H1 (cell line): Measurements from ENCODE around the gene CACNA2D3. TPM values are rescaled to one million over a fixed set of nuclear protein-coding genes. Genes with fewer than 3 reads are reported as not detected.

Experiments used
- CTCF ChIA-PET: fragments of 300-600 bp; sonication (Branson Sonifier 250); formaldehyde crosslinking; loops from one replicate; lab custom pipeline; 2021; ENCODE audit not compliant: partially characterized antibody; lab: Charles Lee
- POLR2A ChIA-PET: fragments of 300-600 bp; sonication (Branson Sonifier 250); formaldehyde crosslinking; loops from one replicate; lab custom pipeline; 2021; ENCODE audit warnings: inconsistent platforms; ENCODE audit not compliant: partially characterized antibody; lab: Charles Lee
- DNase-seq, 2 experiments: peaks; one replicate each; pipeline versions ENCODE4 v3.0.0 to v3.0.0-alpha.2; 2010 to 2022; ENCODE audit warnings: low spot score in 2 of 2, low read depth in 1 of 2, mixed read lengths in 1 of 2
- FAIRE-seq: peaks from 2 replicates; lab custom pipeline; 2011; peaks lifted over from hg19 to GRCh38; lab: Jason Lieb, UNC
- H2AFZ ChIP-seq: 2 replicates; pipeline ENCODE4 v1.8.1; 2012; ENCODE audit warnings: low read length, inconsistent platforms
- H2AK5ac ChIP-seq: 2 replicates; pipeline ENCODE4 v1.6.1; 2013; ENCODE audit warnings: low read depth, low read length
- H2BK120ac ChIP-seq: replicated peaks from 2 replicates; pipeline ENCODE3; 2013; ENCODE audit warnings: low read depth, low read length, inconsistent platforms
- H2BK12ac ChIP-seq: 2 replicates; pipeline ENCODE4 v1.6.1; 2013; ENCODE audit warnings: low read depth, low read length
- H2BK15ac ChIP-seq: 2 replicates; pipeline ENCODE4 v1.6.1; 2013; ENCODE audit warnings: low read length
- H2BK20ac ChIP-seq: 2 replicates; pipeline ENCODE4 v1.6.1; 2013; ENCODE audit warnings: low read length
- H2BK5ac ChIP-seq: 2 replicates; pipeline ENCODE4 v1.6.1; 2013; ENCODE audit warnings: low read depth, low read length
- H3K14ac ChIP-seq: 2 replicates; pipeline ENCODE4 v1.6.1; 2013; ENCODE audit warnings: inconsistent platforms; ENCODE audit not compliant: insufficient read length
- H3K18ac ChIP-seq: 2 replicates; pipeline ENCODE4 v1.6.1; 2013; ENCODE audit warnings: low read length; ENCODE audit errors: extremely low read depth
- H3K23ac ChIP-seq: 2 replicates; pipeline ENCODE4 v1.6.1; 2013; ENCODE audit warnings: inconsistent platforms; ENCODE audit not compliant: insufficient read length
- H3K23me2 ChIP-seq: 2 replicates; pipeline ENCODE4 v1.6.1; 2013; ENCODE audit warnings: low read depth, low read length
- H3K27ac ChIP-seq: 2 replicates; pipeline ENCODE4 v1.6.1; 2011; ENCODE audit warnings: low read depth, low read length, inconsistent platforms
- H3K27me3 ChIP-seq, 4 experiments: replicated peaks in 1 of 4; 1 replicate in 1 of 4; 2 replicates in 3 of 4; pipeline versions ENCODE4 v1.6.1 to v1.8.1; 2011 to 2013; ENCODE audit warnings: low read length in 3 of 4, mild to moderate bottlenecking in 3 of 4, inconsistent platforms in 2 of 4, mixed read lengths in 2 of 4, moderate library complexity in 1 of 4; ENCODE audit not compliant: control insufficient read depth in 3 of 4, insufficient read depth in 3 of 4; ENCODE audit errors: extremely low read depth in 1 of 4
- H3K36me3 ChIP-seq, 4 experiments: 2 replicates each; pipeline versions ENCODE4 v1.6.1 to v1.8.1; 2011 to 2013; ENCODE audit warnings: mild to moderate bottlenecking in 4 of 4, low read length in 3 of 4, moderate library complexity in 2 of 4, control low read depth in 1 of 4, inconsistent platforms in 1 of 4; ENCODE audit not compliant: insufficient read depth in 4 of 4, control insufficient read depth in 2 of 4
- H3K4ac ChIP-seq: replicated peaks from 2 replicates; pipeline ENCODE3; 2013; ENCODE audit warnings: low read length, low read depth, mixed read lengths, inconsistent platforms; ENCODE audit not compliant: insufficient read length
- H3K4me1 ChIP-seq, 4 experiments: replicated peaks in 1 of 4; 1 replicate in 1 of 4; 2 replicates in 3 of 4; pipeline versions ENCODE4 v1.6.1 to v1.8.1; 2011 to 2013; ENCODE audit warnings: low read length in 3 of 4, inconsistent platforms in 2 of 4, mixed read lengths in 1 of 4; ENCODE audit not compliant: insufficient read depth in 4 of 4, control insufficient read depth in 3 of 4
- H3K4me2 ChIP-seq, 2 experiments: 2 replicates each; pipeline versions ENCODE4 v1.6.1 to v1.8.1; 2011 to 2013; ENCODE audit warnings: low read depth in 2 of 2, low read length in 2 of 2, control low read depth in 1 of 2, inconsistent platforms in 1 of 2, mild to moderate bottlenecking in 1 of 2; ENCODE audit not compliant: insufficient read depth in 1 of 2
- H3K4me3 ChIP-seq, 4 experiments: fragments of 200-600, 300-600 bp in 1 of 4; sonication (generic), shearing (Covaris generic), sonication (Bioruptor Twin) in 1 of 4; 2 replicates each; pipeline versions ENCODE4 v1.5.1 to v1.8.1; 2011 to 2016; ENCODE audit warnings: low read length in 4 of 4, low read depth in 3 of 4, control low read depth in 2 of 4, inconsistent platforms in 2 of 4, mild to moderate bottlenecking in 2 of 4, mixed read lengths in 1 of 4, moderate library complexity in 1 of 4; ENCODE audit not compliant: insufficient read depth in 2 of 4; ENCODE audit errors: extremely low read depth in 1 of 4
- H3K56ac ChIP-seq: replicated peaks from 2 replicates; pipeline ENCODE3; 2013; ENCODE audit warnings: low read depth, mild to moderate bottlenecking, mixed read lengths, low read length, inconsistent platforms; ENCODE audit not compliant: insufficient read length
- H3K79me1 ChIP-seq: 2 replicates; pipeline ENCODE4 v1.6.1; 2013; ENCODE audit warnings: low read depth, low read length, control low read depth
- H3K79me2 ChIP-seq, 2 experiments: 2 replicates each; pipeline versions ENCODE4 v1.6.1 to v1.8.1; 2012 to 2013; ENCODE audit warnings: low read length in 2 of 2, mild to moderate bottlenecking in 2 of 2, inconsistent platforms in 1 of 2; ENCODE audit not compliant: insufficient read depth in 2 of 2, control insufficient read depth in 1 of 2
- H3K9ac ChIP-seq, 4 experiments: replicated peaks in 1 of 4; 1 replicate in 1 of 4; 2 replicates in 3 of 4; pipeline versions ENCODE4 v1.6.1 to v1.8.1; 2011 to 2013; ENCODE audit warnings: low read depth in 3 of 4, low read length in 3 of 4, control low read depth in 2 of 4, mild to moderate bottlenecking in 2 of 4, moderate library complexity in 2 of 4, inconsistent platforms in 1 of 4; ENCODE audit errors: extremely low read depth in 1 of 4
- H3K9me3 ChIP-seq, 2 experiments: 2 replicates each; pipeline versions ENCODE4 v1.6.1 to v1.8.1; 2012 to 2013; ENCODE audit warnings: mild to moderate bottlenecking in 2 of 2, moderate library complexity in 2 of 2, control low read depth in 1 of 2, inconsistent platforms in 1 of 2, low read depth in 1 of 2, low read length in 1 of 2, mixed read lengths in 1 of 2; ENCODE audit not compliant: insufficient read depth in 2 of 2
- H4K20me1 ChIP-seq, 2 experiments: replicated peaks in 1 of 2; 2 replicates each; pipeline versions ENCODE3 to v1.8.1; 2011 to 2013; ENCODE audit warnings: inconsistent platforms in 2 of 2, low read length in 2 of 2, mild to moderate bottlenecking in 1 of 2; ENCODE audit not compliant: insufficient read depth in 2 of 2, control insufficient read depth in 1 of 2
- H4K5ac ChIP-seq: 2 replicates; pipeline ENCODE4 v1.6.1; 2013; ENCODE audit warnings: low read length, low read depth, mixed read lengths, inconsistent platforms; ENCODE audit not compliant: insufficient read length
- H4K8ac ChIP-seq: 2 replicates; pipeline ENCODE4 v1.8.0; 2013; ENCODE audit warnings: mild to moderate bottlenecking, moderate library complexity, low read length, inconsistent platforms; ENCODE audit not compliant: insufficient read depth; ENCODE audit errors: extremely low read depth
- H4K91ac ChIP-seq: replicated peaks from 2 replicates; pipeline ENCODE3; 2013; ENCODE audit warnings: low read length, mixed read lengths, inconsistent platforms; ENCODE audit not compliant: insufficient read length
- ASH2L ChIP-seq: fragments of 200-600, 300-600 bp; sonication (generic); IDR thresholded peaks from one replicate; pipeline ENCODE4 v1.7.1; 2017; ENCODE audit warnings: low read length
- BACH1 ChIP-seq: IDR thresholded peaks from 2 replicates; pipeline ENCODE4 v1.6.1; 2012; ENCODE audit warnings: low read length, improper control_type of control experiment
- CBX8 ChIP-seq: fragments of 300-800, 300-1000 bp; sonication (generic); IDR thresholded peaks from 2 replicates; pipeline ENCODE4 v1.7.1; 2016; ENCODE audit warnings: low read depth, low read length, borderline replicate concordance
- CREB1 ChIP-seq: IDR thresholded peaks from 2 replicates; pipeline ENCODE4 v1.6.1; 2012; ENCODE audit warnings: inconsistent platforms
- EZH2 ChIP-seq: fragments of 200-600 bp; sonication (generic); IDR thresholded peaks from 2 replicates; pipeline ENCODE4 v1.7.1; 2012; ENCODE audit warnings: low read depth, mild to moderate bottlenecking, moderate library complexity, low read length, inconsistent platforms; ENCODE audit not compliant: severe bottlenecking
- NANOG ChIP-seq: IDR thresholded peaks from 2 replicates; pipeline ENCODE4 v1.6.1; 2011; ENCODE audit warnings: low read length, low read depth, mild to moderate bottlenecking, inconsistent platforms; ENCODE audit not compliant: insufficient read depth, poor library complexity, severe bottlenecking
- NRF1 ChIP-seq: IDR thresholded peaks from 2 replicates; pipeline ENCODE4 v1.6.1; 2011; ENCODE audit warnings: mild to moderate bottlenecking, low read depth, low read length, improper control_type of control experiment
- POLR2AphosphoS5 ChIP-seq: IDR thresholded peaks from 2 replicates; pipeline ENCODE4 v1.6.1; 2011; ENCODE audit warnings: low read depth, low read length
- POU5F1 ChIP-seq: IDR thresholded peaks from 2 replicates; pipeline ENCODE4 v1.6.1; 2011; ENCODE audit warnings: low read depth, mild to moderate bottlenecking, low read length, moderate library complexity
- TAF1 ChIP-seq: IDR thresholded peaks from 2 replicates; pipeline ENCODE4 v1.6.1; 2011; ENCODE audit warnings: mild to moderate bottlenecking, low read depth, low read length
- TAF7 ChIP-seq: optimal IDR thresholded peaks from 2 replicates; pipeline ENCODE3; 2011; ENCODE audit warnings: low read depth, mild to moderate bottlenecking, inconsistent platforms, low read length, moderate library complexity, borderline replicate concordance
- YY1 ChIP-seq: IDR thresholded peaks from 2 replicates; pipeline ENCODE4 v1.6.1; 2011; ENCODE audit warnings: low read depth, mild to moderate bottlenecking, low read length
- WGBS, 2 experiments: shearing (Covaris generic) in 1 of 2; methylation state at CpG; one replicate each; pipeline versions ENCODE4 v1.1.6 to v1.1.7; 2013 to 2015; ENCODE audit warnings: low lambda C conversion rate in 2 of 2, mixed read lengths in 2 of 2, inconsistent platforms in 1 of 2, low coverage in 1 of 2, missing lambda C conversion rate in 1 of 2; ENCODE audit not compliant: insufficient replicate concordance in 2 of 2, insufficient coverage in 1 of 2, insufficient read length in 1 of 2; ENCODE audit errors: extremely low coverage in 1 of 2, missing lambda C conversion rate in 1 of 2; 5-methylcytosine and 5-hydroxymethylcytosine counted together
- polyA plus RNA-seq, 7 experiments: library from polyadenylated mRNA; depleted of rRNA in 3 of 7; stranded (reverse) in 5 of 7; unstranded in 2 of 7; fragments of >200 nt in 5 of 7; fragments of 200-250 nt in 2 of 7; gene quantifications; 1 replicate in 5 of 7; 2 replicates in 1 of 7; 4 replicates in 1 of 7; pipeline versions ENCODE4 v1.2.1 to v1.2.3, GENCODE V29; 2011 to 2013; ENCODE audit warnings: missing spikeins in 2 of 7, mixed read lengths in 2 of 7
- total RNA-seq: library from RNA; stranded (reverse); fragmentation: NEBNext Ultra II Directional; extraction: Animal tissue kit (Norgen Biotek cat#: 25700); gene quantifications from 2 replicates; pipeline ENCODE4 v1.2.1, GENCODE V29; 2021
- TF ChIP-seq, protein P1 (sequence below): IDR thresholded peaks from 2 replicates; pipeline ENCODE4 v1.6.1; 2011; ENCODE audit warnings: low read length, improper control_type of control experiment

CACNA2D3 gene
- total and polyA plus RNA-seq, 2 of the 8 experiments (the other 6 are each of a cell fraction or from before 2014, with no cell fraction given), result 1.5 to 1.8 TPM

DNA sequence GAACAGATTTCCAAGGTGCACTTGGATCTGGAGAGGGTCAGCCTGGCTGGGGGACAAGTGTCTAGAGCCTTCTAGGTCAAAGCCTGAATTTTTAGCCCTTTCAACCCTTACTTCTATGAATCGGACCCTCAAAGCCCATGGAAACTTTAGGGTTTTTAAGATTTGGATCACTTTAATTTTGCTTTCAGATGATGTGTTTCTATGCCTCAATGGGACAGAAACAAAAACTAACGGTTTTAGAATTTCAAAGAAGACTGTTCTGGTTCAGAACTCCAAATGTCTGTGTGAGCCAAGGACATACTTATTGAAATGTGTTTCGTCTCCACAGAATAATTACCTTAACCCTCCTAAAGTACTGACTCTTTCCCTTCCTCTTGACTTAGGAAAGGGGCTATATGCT is 538.8 kb downstream of the CACNA2D3 start:
- Histone ChIP-seq H2AK5ac (no peak overlapping the region), H3K4me2 (no peak overlapping the region; a peak in 1 of 4 replicates), H3K23me2 (0 out of 2 replicates have a peak, but pooled peaks cover 2% of the 10 kb centered on the region), H2BK5ac (no peak overlapping the region), H2BK20ac (no peak overlapping the region), H4K20me1 (no peaks in the 10 kb centered on the region), H4K8ac (no peak overlapping the region), H3K79me2 (no peaks in the 10 kb centered on the region; a peak in 1 of 4 replicates), H2BK120ac (no peak overlapping the region), H3K79me1 (peaks cover 4% of the 10 kb centered on the region; the same call in 1 of the 2 replicates), H3K56ac (no peak overlapping the region), H3K9ac (no peak overlapping the region), H2BK15ac (no peak overlapping the region), H3K9me3 (no peaks in the 10 kb centered on the region; a peak in 1 of 4 replicates), H4K5ac (no peak overlapping the region), H3K18ac (no peak overlapping the region), H2AFZ (no peak overlapping the region), H3K14ac (no peak overlapping the region), H3K27me3 (no peaks in the 10 kb centered on the region), H3K27ac (no peak overlapping the region), H3K4me3 (no peak overlapping the region), H3K36me3 (no peaks in the 10 kb centered on the region), H2BK12ac (no peak overlapping the region), H3K4ac (no peak overlapping the region), H4K91ac (no peak overlapping the region), H3K4me1 (peaks cover 0 to 6% (median 1%) of the 10 kb centered on the region in 4 experiments; a peak in 3 of 7 replicates), H3K23ac (no peak overlapping the region)
- no peak for FAIRE-seq
- WGBS, 2 experiments, result 79% methylated on average over 3 of the region's 3 CpGs; no CpG with 5 or more reads in 1 of the 2 experiments
- POLR2A ChIA-PET, result interaction anchor here (1.8 to 2.6 kb wide), 3 partner anchors 10 to 29 kb away, joined by 7 to 11 read pairs (median 10); no protein-coding TSS in a partner anchor
- DNase-seq, result no peak
- CTCF ChIA-PET, result no interaction called here
- TF ChIP-seq NRF1 (no peak), POLR2AphosphoS5 (no peak), CBX8 (no peak), TAF7 (no peak), POU5F1 (no peak), EZH2 (no peak), YY1 (no peak), TAF1 (no peak), NANOG (no peak), BACH1 (no peak), CREB1 (no peak), ASH2L (no peak)
- TF ChIP-seq, protein P1, sequence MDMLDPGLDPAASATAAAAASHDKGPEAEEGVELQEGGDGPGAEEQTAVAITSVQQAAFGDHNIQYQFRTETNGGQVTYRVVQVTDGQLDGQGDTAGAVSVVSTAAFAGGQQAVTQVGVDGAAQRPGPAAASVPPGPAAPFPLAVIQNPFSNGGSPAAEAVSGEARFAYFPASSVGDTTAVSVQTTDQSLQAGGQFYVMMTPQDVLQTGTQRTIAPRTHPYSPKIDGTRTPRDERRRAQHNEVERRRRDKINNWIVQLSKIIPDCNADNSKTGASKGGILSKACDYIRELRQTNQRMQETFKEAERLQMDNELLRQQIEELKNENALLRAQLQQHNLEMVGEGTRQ, result no peak
